ENCODE measurements around the gene PXN.

GRCh38 chr12:120194534-120195395, 70.8 kb downstream of the PXN start, which contains the start of gene GCN1:
- TF ChIP-seq CTCF (IDR thresholded peaks at IDR 0.05) (no peak), ZFX (IDR thresholded peaks at IDR 0.05; ENCODE audit: borderline replicate concordance) (no peak)
